Fibroblast of lung (primary cell): ENCODE measurements around the gene ZFYVE28. TPM values are rescaled to one million over a fixed set of nuclear protein-coding genes. Genes with fewer than 3 reads are reported as not detected.

ENCODE experiments used
- DNase-seq, 2 donors: peaks; one replicate each; pipeline versions ENCODE4 v3.0.0 to v3.0.0-alpha.2; 2010; ENCODE audit warnings: low read depth in 2 of 2
- H2AFZ ChIP-seq: 2 replicates; pipeline ENCODE4 v1.5.1; 2012; ENCODE audit warnings: low read length, control low read depth, inconsistent platforms
- H3K27ac ChIP-seq: 2 replicates; pipeline ENCODE4 v1.5.1; 2011; ENCODE audit warnings: low read length, control low read depth; ENCODE audit not compliant: insufficient read depth
- H3K27me3 ChIP-seq: 2 replicates; pipeline ENCODE4 v1.5.1; 2011; ENCODE audit warnings: mild to moderate bottlenecking, low read length; ENCODE audit not compliant: control insufficient read depth, insufficient read depth
- H3K36me3 ChIP-seq: 2 replicates; pipeline ENCODE4 v1.5.1; 2011; ENCODE audit warnings: low read length; ENCODE audit not compliant: control insufficient read depth, insufficient read depth
- H3K4me1 ChIP-seq: 2 replicates; pipeline ENCODE4 v1.5.1; 2011; ENCODE audit warnings: low read length; ENCODE audit not compliant: control insufficient read depth, insufficient read depth; ENCODE audit errors: extremely low read depth
- H3K4me2 ChIP-seq: 2 replicates; pipeline ENCODE4 v1.5.1; 2011; ENCODE audit warnings: low read length, control low read depth; ENCODE audit not compliant: insufficient read depth; ENCODE audit errors: extremely low read depth
- H3K4me3 ChIP-seq, 4 experiments: fragments of 200-600 bp in 1 of 4; sonication (generic) in 1 of 4; replicated peaks in 1 of 4; 2 replicates each; pipeline ENCODE4 v1.5.1; 2011 to 2016; ENCODE audit warnings: low read length in 4 of 4, low read depth in 3 of 4, mild to moderate bottlenecking in 3 of 4, control low read depth in 2 of 4, inconsistent platforms in 1 of 4, mixed read lengths in 1 of 4; ENCODE audit not compliant: insufficient read depth in 1 of 4; ENCODE audit errors: control extremely low read depth in 1 of 4
- H3K79me2 ChIP-seq: 2 replicates; pipeline ENCODE4 v1.5.1; 2012; ENCODE audit warnings: mild to moderate bottlenecking, low read length, inconsistent platforms; ENCODE audit not compliant: control insufficient read depth, insufficient read depth
- H3K9ac ChIP-seq: 2 replicates; pipeline ENCODE4 v1.5.1; 2011; ENCODE audit warnings: mild to moderate bottlenecking, low read length, control low read depth; ENCODE audit not compliant: insufficient read depth
- H3K9me3 ChIP-seq: 2 replicates; pipeline ENCODE4 v1.5.1; 2012; ENCODE audit warnings: low read depth, low read length; ENCODE audit not compliant: control insufficient read depth, insufficient read depth
- H4K20me1 ChIP-seq: 2 replicates; pipeline ENCODE4 v1.5.1; 2011; ENCODE audit warnings: low read length; ENCODE audit not compliant: control insufficient read depth, insufficient read depth; ENCODE audit errors: extremely low read depth
- CTCF ChIP-seq, 2 donors: IDR thresholded peaks in 1 of 2; conservative IDR thresholded peaks in 1 of 2; 1 replicate in 1 of 2; 2 replicates in 1 of 2; pipeline ENCODE4 v1.5.1; 2011 to 2012; ENCODE audit warnings: low read length in 2 of 2, control low read depth in 1 of 2, inconsistent platforms in 1 of 2, low read depth in 1 of 2, mild to moderate bottlenecking in 1 of 2
- EZH2 ChIP-seq: IDR thresholded peaks from 2 replicates; pipeline ENCODE4 v1.5.1; 2012; ENCODE audit warnings: low read length, control low read depth, mild to moderate bottlenecking; ENCODE audit errors: missing control alignments
- polyA plus RNA-seq, 2 donors: library from polyadenylated mRNA; depleted of rRNA in 1 of 2; stranded (reverse) in 1 of 2; unstranded in 1 of 2; fragments of >200 nt; gene quantifications; 2 replicates each; pipeline ENCODE4 v1.2.1, GENCODE V29; 2011 to 2012; ENCODE audit warnings: missing spikeins in 1 of 2
- total RNA-seq: library from RNA; depleted of rRNA; stranded (reverse); fragments of >200 nt; gene quantifications from 2 replicates; pipeline ENCODE4 v1.2.1, GENCODE V29; 2014

Gene ZFYVE28
- total and polyA plus RNA-seq, 2 donors (not counting 1 experiment from before 2014, with no cell fraction given), result 2.4 to 11.6 TPM

- DNase-seq, result no peak
- H4K20me1 ChIP-seq, result no peaks in the 10 kb centered on the region
- H3K9ac ChIP-seq, result no peak overlapping the region
- no peak for TF ChIP-seq EZH2
- no peak for TF ChIP-seq CTCF (conservative IDR thresholded peaks at IDR 0.05 in 1 of 2, IDR thresholded peaks at IDR 0.05 in 1 of 2; ENCODE audit: low read depth in 1 of 2, low read length in 2 of 2)
- no peak overlapping the region for H3K27ac ChIP-seq
- H3K4me3 ChIP-seq, result no peak overlapping the region
- no peaks in the 10 kb centered on the region for H3K79me2 ChIP-seq
- H3K27me3 ChIP-seq, result no peaks in the 10 kb centered on the region
- peaks cover 3% of the 10 kb centered on the region for H3K4me1 ChIP-seq
- no peaks in the 10 kb centered on the region for H3K9me3 ChIP-seq
- no peak overlapping the region for H2AFZ ChIP-seq
- no peaks in the 10 kb centered on the region for H3K36me3 ChIP-seq
- H3K4me2 ChIP-seq, result no peak overlapping the region
These were observed 19.2 kb downstream of the ZFYVE28 start for GRCh38 chr4:2399216-2399615.

- Histone ChIP-seq H3K36me3 (no peaks in the 10 kb centered on the region), H3K27ac (no peak overlapping the region)
These were observed 20.7 kb downstream of the ZFYVE28 start for GRCh38 chr4:2397596-2398379.

More at GRCh38 chr4:2397596-2398379, 20.7 kb downstream of the ZFYVE28 start:
- no peak overlapping the region for H3K4me2 ChIP-seq
- no peaks in the 10 kb centered on the region for H3K79me2 ChIP-seq
- no peaks in the 10 kb centered on the region for H4K20me1 ChIP-seq
- H3K27me3 ChIP-seq, result no peaks in the 10 kb centered on the region
- no peak overlapping the region for H2AFZ ChIP-seq
- TF ChIP-seq CTCF (conservative IDR thresholded peaks at IDR 0.05 in 1 of 2, IDR thresholded peaks at IDR 0.05 in 1 of 2; ENCODE audit: low read depth in 1 of 2, low read length in 2 of 2) (no peak), EZH2 (no peak)
- DNase-seq, result no peak
- peaks cover 3% of the 10 kb centered on the region for H3K4me1 ChIP-seq
- H3K4me3 ChIP-seq, result no peak overlapping the region
- no peaks in the 10 kb centered on the region for H3K9me3 ChIP-seq
- no peak overlapping the region for H3K9ac ChIP-seq
